Cardiac muscle cell (in vitro differentiated cells and primary cell): Measurements from ENCODE around the gene CYBA. TPM values are rescaled to one million over a fixed set of nuclear protein-coding genes. Genes with fewer than 3 reads are reported as not detected.

Experiments
- DNase-seq, 2 donors: peaks; one replicate each; pipeline versions ENCODE4 v3.0.0 to v3.0.0-alpha.2; 2010 to 2017; ENCODE audit warnings: low read depth in 1 of 2, low spot score in 1 of 2
- H3K27ac ChIP-seq: fragments of 200-600 bp; sonication (generic); 2 replicates; pipeline ENCODE4 v1.5.1; 2016
- H3K27me3 ChIP-seq: fragments of 200-600 bp; sonication (generic); 2 replicates; pipeline ENCODE4 v1.6.0; 2016; ENCODE audit warnings: control low read depth
- H3K36me3 ChIP-seq: fragments of 200-600 bp; sonication (generic); 2 replicates; pipeline ENCODE4 v1.5.1; 2016; ENCODE audit warnings: control low read depth
- H3K4me1 ChIP-seq: fragments of 200-600 bp; sonication (generic); 2 replicates; pipeline ENCODE4 v1.8.1; 2017; ENCODE audit warnings: low read depth, mild to moderate bottlenecking, mixed run types
- H3K4me3 ChIP-seq: fragments of 200-600 bp; sonication (generic); 2 replicates; pipeline ENCODE4 v1.5.1; 2016; ENCODE audit warnings: mild to moderate bottlenecking
- H3K9me3 ChIP-seq: fragments of 200-600 bp; sonication (generic); 2 replicates; pipeline ENCODE4 v1.5.1; 2017; ENCODE audit warnings: low read depth, mild to moderate bottlenecking, control low read depth
- polyA plus RNA-seq: library from polyadenylated mRNA; unstranded; fragments of >200 nt; fragmentation: Nextera tagmentation; extraction: Ambion mirVana; gene quantifications from 2 replicates; pipeline ENCODE4 v1.2.1, GENCODE V29; 2016
- total RNA-seq: library from RNA; depleted of rRNA; stranded (reverse); fragments of >200 nt; gene quantifications from 2 replicates; pipeline ENCODE4 v1.2.3, GENCODE V29; 2016
- TF ChIP-seq, protein P1 (sequence below): IDR thresholded peaks from 2 replicates; pipeline ENCODE4 v1.5.1; 2012; ENCODE audit warnings: low read depth, mild to moderate bottlenecking, low read length

CYBA gene
- total and polyA plus RNA-seq, 2 experiments from 2014 or later: 174 to 233 TPM

DNA sequence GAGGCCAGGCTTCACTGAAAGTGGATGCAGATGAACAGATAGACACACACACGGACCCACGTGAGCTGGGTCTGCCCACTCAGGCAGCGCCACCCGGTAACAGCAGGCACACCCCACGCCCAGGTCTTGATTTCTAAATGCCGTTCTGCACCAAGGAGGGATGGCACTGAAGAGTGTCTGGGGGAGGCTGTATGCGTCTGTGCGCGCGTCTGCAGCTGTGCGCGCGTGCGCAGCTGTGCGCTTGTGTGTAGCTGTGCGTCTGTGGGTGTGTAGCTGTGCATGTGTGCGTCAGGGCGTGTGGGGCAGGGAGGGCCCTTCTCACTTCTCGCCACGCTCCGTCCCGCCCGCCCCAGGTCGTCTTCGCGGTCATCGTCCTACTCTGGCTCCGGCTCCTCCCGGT lies 28.0 kb downstream of the CYBA start:
- TF ChIP-seq, protein P1, sequence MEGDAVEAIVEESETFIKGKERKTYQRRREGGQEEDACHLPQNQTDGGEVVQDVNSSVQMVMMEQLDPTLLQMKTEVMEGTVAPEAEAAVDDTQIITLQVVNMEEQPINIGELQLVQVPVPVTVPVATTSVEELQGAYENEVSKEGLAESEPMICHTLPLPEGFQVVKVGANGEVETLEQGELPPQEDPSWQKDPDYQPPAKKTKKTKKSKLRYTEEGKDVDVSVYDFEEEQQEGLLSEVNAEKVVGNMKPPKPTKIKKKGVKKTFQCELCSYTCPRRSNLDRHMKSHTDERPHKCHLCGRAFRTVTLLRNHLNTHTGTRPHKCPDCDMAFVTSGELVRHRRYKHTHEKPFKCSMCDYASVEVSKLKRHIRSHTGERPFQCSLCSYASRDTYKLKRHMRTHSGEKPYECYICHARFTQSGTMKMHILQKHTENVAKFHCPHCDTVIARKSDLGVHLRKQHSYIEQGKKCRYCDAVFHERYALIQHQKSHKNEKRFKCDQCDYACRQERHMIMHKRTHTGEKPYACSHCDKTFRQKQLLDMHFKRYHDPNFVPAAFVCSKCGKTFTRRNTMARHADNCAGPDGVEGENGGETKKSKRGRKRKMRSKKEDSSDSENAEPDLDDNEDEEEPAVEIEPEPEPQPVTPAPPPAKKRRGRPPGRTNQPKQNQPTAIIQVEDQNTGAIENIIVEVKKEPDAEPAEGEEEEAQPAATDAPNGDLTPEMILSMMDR: no peak
- H3K27ac ChIP-seq: no peak overlapping the region
- H3K36me3 ChIP-seq: peaks cover 26% of the 10 kb centered on the region
- no peak overlapping the region for H3K4me3 ChIP-seq
- no peaks in the 10 kb centered on the region for H3K9me3 ChIP-seq
- H3K4me1 ChIP-seq: peaks cover 3% of the 10 kb centered on the region
- no peaks in the 10 kb centered on the region for H3K27me3 ChIP-seq
- DNase-seq: no peak

DNA sequence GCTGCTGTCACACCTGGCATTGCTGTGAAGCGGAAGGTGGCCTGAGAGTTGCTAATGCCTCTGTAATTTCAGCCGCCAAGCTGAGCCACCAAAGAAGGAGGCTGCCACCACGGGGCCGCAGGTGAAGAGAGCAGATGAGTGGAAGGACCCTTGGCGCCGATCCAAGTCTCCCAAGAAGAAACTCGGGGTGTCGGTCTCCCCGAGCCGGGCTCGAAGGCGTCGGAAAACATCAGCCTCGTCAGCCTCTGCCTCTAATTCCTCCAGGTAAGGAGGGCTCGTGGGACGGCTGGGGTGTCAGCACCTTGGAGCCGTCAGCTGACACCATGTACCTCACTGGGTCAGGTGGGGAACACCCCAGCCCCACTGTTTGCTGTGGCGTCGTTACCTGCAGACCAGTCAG lies 28.7 kb downstream of the CYBA start:
- peaks cover 3% of the 10 kb centered on the region for H3K4me1 ChIP-seq
- H3K4me3 ChIP-seq: no peak overlapping the region
- H3K9me3 ChIP-seq: no peaks in the 10 kb centered on the region
- peaks cover 26% of the 10 kb centered on the region for H3K36me3 ChIP-seq
- TF ChIP-seq, protein P1: no peak
- H3K27me3 ChIP-seq: no peaks in the 10 kb centered on the region
- no peak for DNase-seq
- no peak overlapping the region for H3K27ac ChIP-seq

- Histone ChIP-seq H3K27ac (no peak overlapping the region), H3K9me3 (no peaks in the 10 kb centered on the region), H3K36me3 (peaks cover 24% of the 10 kb centered on the region), H3K4me1 (peaks cover 3% of the 10 kb centered on the region), H3K27me3 (no peaks in the 10 kb centered on the region), H3K4me3 (no peak overlapping the region)
- DNase-seq: no peak
- TF ChIP-seq, protein P1: no peak
These were observed 30.7 kb downstream of the CYBA start for GRCh38 chr16:88619859-88620815.

DNA sequence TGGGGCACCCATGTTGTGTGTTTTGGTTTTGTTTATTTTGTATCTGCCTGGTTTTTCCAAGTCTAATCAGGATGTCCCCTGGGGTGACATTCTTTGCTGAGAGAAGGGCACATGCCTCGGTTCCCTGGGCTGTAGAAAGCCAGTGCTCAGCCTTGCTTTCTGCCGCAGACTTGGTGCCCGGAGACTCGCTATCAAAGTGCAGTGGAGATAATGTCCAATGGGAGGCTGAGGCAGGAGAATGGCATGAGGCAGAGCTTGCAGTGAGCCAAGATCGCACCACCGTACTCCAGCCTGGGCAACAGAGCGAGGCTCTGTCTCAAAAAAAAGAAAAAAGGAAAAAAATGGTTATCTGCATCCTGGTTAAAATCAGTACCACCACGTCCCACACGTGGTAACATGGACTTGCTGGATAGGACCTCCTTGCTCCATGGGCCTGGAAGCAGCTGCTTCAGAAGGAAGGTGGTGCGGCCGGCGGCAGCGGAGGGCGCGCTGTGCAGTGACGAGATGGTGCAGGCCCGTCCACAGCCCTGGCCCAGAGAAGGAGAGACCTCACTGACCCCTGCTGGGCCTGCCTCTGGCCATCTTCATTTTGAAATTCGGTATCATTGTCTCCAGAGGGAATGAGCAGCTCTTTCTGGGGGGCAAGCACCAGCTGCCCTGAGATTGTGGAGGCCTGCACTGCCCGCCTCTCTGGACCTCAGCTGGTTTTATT lies 31.7 kb downstream of the CYBA start:
- Histone ChIP-seq H3K9me3 (no peaks in the 10 kb centered on the region), H3K36me3 (peaks cover 20% of the 10 kb centered on the region), H3K27ac (peak overlapping the region; percentile 55), H3K27me3 (no peaks in the 10 kb centered on the region), H3K4me3 (no peak overlapping the region), H3K4me1 (peaks cover 3% of the 10 kb centered on the region)
- TF ChIP-seq, protein P1: no peak
- no peak for DNase-seq

- H3K36me3 ChIP-seq: peaks cover 17% of the 10 kb centered on the region
- H3K4me1 ChIP-seq: peaks cover 3% of the 10 kb centered on the region
- H3K4me3 ChIP-seq: no peak overlapping the region
- TF ChIP-seq, protein P1: no peak
- no peak for DNase-seq
- H3K27me3 ChIP-seq: no peaks in the 10 kb centered on the region
- no peaks in the 10 kb centered on the region for H3K9me3 ChIP-seq
- peak overlapping the region; percentile 55 for H3K27ac ChIP-seq
These were observed 32.5 kb downstream of the CYBA start for GRCh38 chr16:88618182-88618955.
